ENCODE measurements around the gene MGAT5B. TPM values are rescaled to one million over a fixed set of nuclear protein-coding genes. Genes with fewer than 3 reads are reported as not detected.

MGAT5B gene
- total and polyA plus RNA-seq, 9 of the 15 experiments (the other 6 are each of a cell fraction or from before 2014, with no cell fraction given), result 0.09 to 0.43 (median 0.18) TPM; not detected in 4

- Histone ChIP-seq H3K4me1 (replicated peaks in 1 of 2; ENCODE audit: control insufficient read depth in 2 of 2, insufficient read depth in 2 of 2, low read length in 2 of 2) (0 out of 5 replicates have a peak, but pooled peaks cover 0 to 3% of the 10 kb centered on the region in 2 experiments), H3K27ac (ENCODE audit: extremely low read depth, low read depth, low read length) (no peak overlapping the region), H3K36me3 (ENCODE audit: control insufficient read depth, insufficient read depth, low read length) (no peaks in the 10 kb centered on the region), H4K20me1 (replicated peaks; ENCODE audit: control insufficient read depth, insufficient read depth, low read length) (no peaks in the 10 kb centered on the region), H2AFZ (ENCODE audit: low read depth, low read length) (no peak overlapping the region), H3K9me3 (replicated peaks; ENCODE audit: control insufficient read depth, insufficient read depth, low read depth, low read length) (no peaks in the 10 kb centered on the region), H3K9ac (ENCODE audit: insufficient read depth in 1 of 2, low read depth in 2 of 2, low read length in 2 of 2) (no peak overlapping the region), H3K9me1 (ENCODE audit: control insufficient read depth, insufficient read depth, low read length) (no peaks in the 10 kb centered on the region), H3K79me2 (ENCODE audit: control insufficient read depth, insufficient read depth, low read length) (no peaks in the 10 kb centered on the region), H3K4me2 (ENCODE audit: insufficient read depth, low read length) (no peak overlapping the region), H3K4me3 (no peak overlapping the region), H3K27me3 (ENCODE audit: control insufficient read depth in 2 of 2, insufficient read depth in 2 of 2, low read length in 2 of 2) (peaks cover 39 to 69% of the 10 kb centered on the region in 2 experiments)
- DNase-seq (ENCODE audit: extremely low read depth in 1 of 4, low spot score in 3 of 4) (no peak), FAIRE-seq (no peak), ATAC-seq (no peak)
- BruUV-seq (replicated peaks), result no TSS peak
- in situ Hi-C loops (cut with MboI) (no loop called here), intact Hi-C loops (cut with micrococcal nuclease) (no loop called here)
- WGBS (ENCODE audit: insufficient coverage, low coverage, missing lambda C conversion rate), result 16% methylated on average over 36 of the region's 36 CpGs
- CTCF ChIA-PET (ENCODE audit: low intra/inter-chr PET ratio), result no interaction called here
- POLR2A ChIA-PET, result interaction anchor here (0.6 kb wide), 1 partner anchor 89 kb away, joined by 3 read pairs; no protein-coding TSS in a partner anchor
- TF ChIP-seq ZC3H11A (IDR thresholded peaks at IDR 0.05; ENCODE audit: low read depth, low read length), result no peak
- no peak for TF ChIP-seq RCOR1 (IDR thresholded peaks at IDR 0.05; ENCODE audit: borderline replicate concordance in 1 of 2, low read depth in 2 of 2, low read length in 2 of 2)
- no peak for TF ChIP-seq NBN (IDR thresholded peaks at IDR 0.05; ENCODE audit: low read depth)
- TF ChIP-seq BRD9 (IDR thresholded peaks at IDR 0.05; ENCODE audit: low read depth, partially characterized antibody), result no peak
- no peak for TF ChIP-seq GABPB2 (CRISPR knock-in tag; conservative IDR thresholded peaks at IDR 0.05)
- no peak for TF ChIP-seq ELK3 (CRISPR knock-in tag; IDR thresholded peaks at IDR 0.05)
- TF ChIP-seq E4F1 (CRISPR knock-in tag; IDR thresholded peaks at IDR 0.05; ENCODE audit: borderline replicate concordance), result no peak
- no peak for TF ChIP-seq TAF7 (tag; IDR thresholded peaks at IDR 0.05)
- TF ChIP-seq ATF4 (CRISPR knock-in tag; IDR thresholded peaks at IDR 0.05), result no peak
- no peak for TF ChIP-seq CC2D1A (IDR thresholded peaks at IDR 0.05)
Observed at GRCh38 chr17:76932402-76933333, 64.5 kb downstream of the MGAT5B start.
